Transverse colon (tissue), 4 donors: ENCODE measurements around the gene BRICD5. TPM values are rescaled to one million over a fixed set of nuclear protein-coding genes. Genes with fewer than 3 reads are reported as not detected.

ENCODE experiments used
- DNase-seq: peaks from one replicate; pipeline ENCODE4 v3.0.0-alpha.2; 2019
- H3K27ac ChIP-seq, 4 donors: fragments of 200-600 bp; sonication (generic); 2 replicates each; pipeline ENCODE4 v1.5.1; 2016 to 2018; ENCODE audit warnings: inconsistent platforms in 4 of 4
- H3K27me3 ChIP-seq: fragments of 200-600 bp; sonication (generic); 2 replicates; pipeline ENCODE4 v1.5.1; 2017; ENCODE audit warnings: inconsistent platforms
- H3K36me3 ChIP-seq, 4 donors: fragments of 200-600 bp; sonication (generic); 2 replicates each; pipeline ENCODE4 v1.5.1; 2017 to 2019; ENCODE audit warnings: inconsistent platforms in 4 of 4
- H3K4me1 ChIP-seq, 4 donors: fragments of 200-600 bp; sonication (generic); 2 replicates each; pipeline ENCODE4 v1.5.1; 2017 to 2020; ENCODE audit warnings: inconsistent platforms in 4 of 4
- H3K4me3 ChIP-seq, 4 donors: fragments of 200-600 bp; sonication (generic); 1 replicate in 1 of 4; 2 replicates in 3 of 4; pipeline versions ENCODE4 v1.5.1 to v1.6.1; 2017 to 2019; ENCODE audit warnings: inconsistent platforms in 4 of 4
- H3K9me3 ChIP-seq, 2 donors: fragments of 200-600 bp; sonication (generic); 2 replicates each; pipeline ENCODE4 v1.5.1; 2017 to 2019; ENCODE audit warnings: inconsistent platforms in 2 of 2
- CTCF ChIP-seq, 5 experiments: fragments of 200-600 bp in 3 of 5; fragments of 450-650 bp in 2 of 5; sonication (generic) in 3 of 5; IDR thresholded peaks; 1 replicate in 2 of 5; 2 replicates in 3 of 5; pipeline ENCODE4 v1.5.1; 2016 to 2017; ENCODE audit warnings: antibody characterized with exemption in 5 of 5, inconsistent platforms in 3 of 5, mild to moderate bottlenecking in 2 of 5, moderate library complexity in 1 of 5
- EP300 ChIP-seq: sonication (generic); formaldehyde crosslinking; IDR thresholded peaks from one replicate; pipeline ENCODE4 v1.6.1; 2017; ENCODE audit warnings: antibody characterized with exemption, low read depth
- POLR2A ChIP-seq: fragments of 450-650 bp; IDR thresholded peaks from one replicate; pipeline ENCODE4 v1.6.1; 2016; ENCODE audit warnings: antibody characterized with exemption, mild to moderate bottlenecking, moderate library complexity
- POLR2AphosphoS5 ChIP-seq, 3 donors: sonication (generic); formaldehyde crosslinking; IDR thresholded peaks; one replicate each; pipeline ENCODE4 v1.6.1; 2016; ENCODE audit warnings: antibody characterized with exemption in 3 of 3
- WGBS, 2 donors: methylation state at CpG; one replicate each; pipeline ENCODE4 v1.1.5; 2018; ENCODE audit warnings: low coverage in 1 of 2; 5-methylcytosine and 5-hydroxymethylcytosine counted together
- in situ Hi-C, 4 donors: fragments of 200-750 bp; cut with MboI; loops; one replicate each; pipeline versions ENCODE4 v1.15.0 to v1.15.1; 2017; ENCODE audit warnings: low sequenced_read_pairs in 3 of 4, low pct_ligation_motif_present in 1 of 4, low pct_unique_long_range_greater_than_20kb in 1 of 4
- intact Hi-C: fragments of 100-400 bp; cut with DNase I; formaldehyde crosslinking; loops from one replicate; pipeline ENCODE4 v1.15.1; 2023; ENCODE audit warnings: low total_unique reads
- total RNA-seq, 4 donors: library from RNA; depleted of rRNA; stranded (reverse); fragments of >200 nt; gene quantifications; one replicate each; pipeline ENCODE4 v1.1.0, GENCODE V29; 2016

The BRICD5 gene
- total RNA-seq, 4 donors from 2014 or later: 5.7 to 29.9 (median 11.7) TPM

DNA sequence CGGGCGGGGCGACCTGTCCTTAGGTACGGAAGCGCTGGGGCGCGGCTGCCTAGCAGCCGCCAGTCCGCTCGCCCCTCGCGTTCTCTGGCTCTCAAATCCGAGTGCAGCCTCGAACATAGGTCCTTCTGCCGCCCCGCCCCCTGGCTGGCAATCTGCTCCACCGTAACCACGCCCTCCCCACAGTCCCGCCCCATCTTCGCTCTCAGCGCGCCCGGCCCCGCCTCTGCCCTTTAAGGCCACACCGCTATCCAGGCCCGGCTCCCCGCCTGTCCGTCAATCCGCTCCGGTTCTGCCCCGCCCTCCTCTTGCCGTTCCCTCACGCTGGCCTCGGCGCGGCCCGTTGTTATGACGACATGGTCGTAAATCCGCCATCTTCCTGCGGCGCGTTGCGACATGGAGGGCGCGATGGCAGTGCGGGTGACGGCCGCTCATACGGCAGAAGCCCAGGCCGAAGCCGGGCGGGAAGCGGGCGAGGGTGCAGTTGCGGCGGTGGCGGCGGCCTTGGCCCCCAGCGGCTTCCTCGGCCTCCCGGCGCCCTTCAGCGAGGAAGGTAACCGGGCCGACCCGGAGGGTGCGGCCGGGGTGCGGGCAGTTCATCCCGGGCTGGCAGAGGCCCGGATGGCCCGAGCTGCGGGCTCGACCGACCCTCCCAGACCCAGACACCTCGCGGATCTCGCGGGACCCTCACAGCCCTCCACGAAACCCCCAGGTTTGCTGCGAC, 12.7 kb upstream of the BRICD5 start, which contains the start of gene E4F1:
E4F1 (plus strand) TSS at position 371 of the 721 bp plus-strand sequence; CDS start at position 394, 23 bp downstream.
- in situ Hi-C loops: no loop called here
- Histone ChIP-seq H3K9me3 (no peaks in the 10 kb centered on the region), H3K36me3 (peaks cover 0 to under 1% (median under 1%) of the 10 kb centered on the region in 4 donors), H3K4me1 (peaks cover 8 to 37% (median 22%) of the 10 kb centered on the region in 4 donors), H3K27me3 (no peaks in the 10 kb centered on the region), H3K4me3 (peak within 1 kb of the TSS; percentile 78 to 98 (median 90)), H3K27ac (peak within 1 kb of the TSS; percentile 91 to 98 (median 94))
- TF ChIP-seq POLR2AphosphoS5 (IDR thresholded peaks at IDR 0.05): peak; percentile 96 to 97 (median 97)
- peak in 1 of 5 experiments; percentile 6 for TF ChIP-seq CTCF (IDR thresholded peaks at IDR 0.05)
- TF ChIP-seq EP300: no peak
- peak; percentile 87 for TF ChIP-seq POLR2A
- intact Hi-C loops: no loop called here
- 1% methylated on average over 40 of the region's 82 CpGs; no CpG with 5 or more reads in 1 of the 2 donors for WGBS, 2 donors
- peak; percentile 100 for DNase-seq

DNA sequence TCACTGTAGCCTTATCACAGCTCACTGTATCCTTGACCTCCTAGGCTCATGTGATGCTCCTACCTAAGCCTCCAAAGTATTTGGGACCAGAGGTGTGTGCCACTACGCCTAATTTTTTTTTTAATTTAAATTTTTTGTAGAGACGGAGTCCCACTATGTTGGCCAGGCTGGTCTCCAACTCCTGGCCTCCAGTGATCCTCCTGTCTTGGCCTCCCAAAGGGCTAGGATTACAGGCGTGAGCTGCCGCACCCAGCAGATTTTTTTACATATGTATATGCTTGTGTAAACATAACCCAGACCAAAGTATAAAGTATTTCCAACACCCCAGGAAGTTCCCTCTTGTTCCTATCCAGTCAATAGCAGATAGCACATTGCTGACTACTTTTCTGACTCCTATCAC, 5.7 kb upstream of the BRICD5 start:
- Histone ChIP-seq H3K27ac (peak overlapping the region in 1 of 4 donors; percentile 91), H3K36me3 (no peaks in the 10 kb centered on the region), H3K4me3 (no peak overlapping the region), H3K27me3 (no peaks in the 10 kb centered on the region), H3K4me1 (peaks cover 18 to 25% (median 22%) of the 10 kb centered on the region in 4 donors), H3K9me3 (no peaks in the 10 kb centered on the region)
- in situ Hi-C loops (no loop called here), intact Hi-C loops (no loop called here)
- DNase-seq: no peak
- no peak for TF ChIP-seq POLR2A
- 93 to 96% methylated on average over 2 to 4 of the region's 4 CpGs for WGBS, 2 donors

GRCh38 chr16:2214719-2214968, 4.0 kb upstream of the BRICD5 start, which contains the start of gene PGP:
Gene PGP, minus strand, starts transcription at chr16:2214840. Its CDS starts 63 bp downstream, at chr16:2214777.
- DNase-seq: no peak
- peak within 1 kb of the TSS; percentile 90 to 97 (median 92) for H3K4me3 ChIP-seq
- no peak for TF ChIP-seq CTCF (IDR thresholded peaks at IDR 0.05)
- no peak for TF ChIP-seq POLR2AphosphoS5 (IDR thresholded peaks at IDR 0.05)
- no peak for TF ChIP-seq EP300
- no peak for TF ChIP-seq POLR2A
- no peaks in the 10 kb centered on the region for H3K27me3 ChIP-seq
- peaks cover 18 to 25% (median 22%) of the 10 kb centered on the region in 4 donors for H3K4me1 ChIP-seq
- 0% methylated on average over 2 of the region's 48 CpGs; no CpG with 5 or more reads in 1 of the 2 donors for WGBS, 2 donors
- intact Hi-C loops (no loop called here), in situ Hi-C loops (no loop called here)
- H3K36me3 ChIP-seq: no peaks in the 10 kb centered on the region
- H3K9me3 ChIP-seq: no peaks in the 10 kb centered on the region
- H3K27ac ChIP-seq: peak within 1 kb of the TSS; percentile 93 to 97 (median 96)

DNA sequence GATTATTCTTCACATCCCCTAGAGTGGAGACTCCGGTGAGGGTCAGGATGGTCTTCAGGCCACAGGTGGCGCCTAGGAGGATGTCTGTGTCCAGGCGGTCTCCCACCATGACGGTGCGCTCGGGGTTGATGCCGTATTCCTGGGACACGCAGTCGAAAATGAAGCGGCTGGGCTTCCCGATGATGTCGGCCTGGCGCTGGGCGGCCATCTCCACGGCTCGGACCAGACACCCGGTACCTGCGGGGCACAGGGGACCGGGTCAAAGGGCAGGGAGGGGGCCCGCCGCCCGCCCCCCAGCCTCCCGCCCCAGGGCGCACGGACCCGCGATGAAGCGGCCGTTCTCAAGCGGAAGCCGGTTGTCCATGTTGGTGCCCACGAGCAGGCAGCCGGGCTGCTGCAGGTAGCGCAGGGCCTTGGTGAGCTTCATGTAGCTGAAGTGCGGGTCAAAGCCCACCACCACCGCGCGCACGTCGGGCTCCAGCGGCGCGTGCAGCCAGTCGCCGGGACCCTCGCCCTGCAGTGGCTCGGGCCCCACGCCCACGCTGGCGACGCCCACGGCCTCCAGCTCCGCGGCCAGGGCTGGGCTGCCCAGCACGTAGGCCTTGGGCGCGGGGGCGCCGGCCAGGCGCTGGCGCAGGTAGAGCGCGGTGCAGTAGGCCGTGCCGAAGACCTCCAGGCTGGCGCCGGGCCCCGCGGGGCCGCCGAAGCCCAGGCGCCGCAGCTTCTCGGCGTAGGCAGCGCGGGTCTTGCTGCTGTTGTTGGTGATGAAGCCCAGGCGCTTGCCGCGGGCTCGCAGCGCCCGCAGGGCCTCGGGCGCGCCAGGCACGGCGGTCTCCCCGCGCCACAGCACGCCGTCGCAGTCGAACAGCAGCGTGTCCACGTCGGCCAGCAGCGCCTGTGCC, 3.4 kb upstream of the BRICD5 start:
- Histone ChIP-seq H3K9me3 (no peaks in the 10 kb centered on the region), H3K27me3 (no peaks in the 10 kb centered on the region), H3K4me1 (peaks cover 18 to 25% (median 22%) of the 10 kb centered on the region in 4 donors), H3K36me3 (no peaks in the 10 kb centered on the region), H3K27ac (peak overlapping the region; percentile 93 to 97 (median 95)), H3K4me3 (peak overlapping the region; percentile 90 to 97 (median 92))
- TF ChIP-seq POLR2AphosphoS5 (IDR thresholded peaks at IDR 0.05) (no peak), POLR2A (no peak), EP300 (no peak), CTCF (IDR thresholded peaks at IDR 0.05) (no peak)
- 0% methylated on average over 36 of the region's 98 CpGs; no CpG with 5 or more reads in 1 of the 2 donors for WGBS, 2 donors
- no peak for DNase-seq
- in situ Hi-C loops: no loop called here
- intact Hi-C loops: no loop called here
